A549 treated with CORT108297 at 1 μM for 4 hours (cell line): Measurements from ENCODE around the gene R3HCC1L. TPM values are rescaled to one million over a fixed set of nuclear protein-coding genes. Genes with fewer than 3 reads are reported as not detected.

Experiments used
- total RNA-seq: library from RNA; stranded (reverse); fragments of 200-300 nt; extraction: Qiagen RNA extraction; gene quantifications from 5 replicates; pipeline ENCODE4 v1.2.3, GENCODE V29; 2022

The R3HCC1L gene
- total RNA-seq: 12.4 to 15.9 TPM (median 14.3 TPM) in 5 replicates

GRCh38 chr10:98134431-98135221 lies at the start of gene R3HCC1L:
TSS of gene R3HCC1L (plus strand) at chr10:98134657. CDS start at chr10:98208115, 73,458 bp downstream.

GRCh38 chr10:98267894-98268693 lies 133.6 kb downstream of the R3HCC1L start, which contains the start of gene LOXL4:
TSS of gene LOXL4 (minus strand) at chr10:98268194. CDS start at chr10:98263019, 5,175 bp downstream.

Other genes starting within 250 kb of the R3HCC1L start
- 1.2 to 1.9 TPM (median 1.4 TPM) in 5 replicates for gene CRTAC1, start 104.0 kb upstream of the R3HCC1L start, total RNA-seq
- gene LOXL4, start 133.5 kb downstream of the R3HCC1L start, total RNA-seq: 1.2 to 1.8 TPM (median 1.3 TPM) in 5 replicates